ENCODE data around the gene MKLN1.

DNA sequence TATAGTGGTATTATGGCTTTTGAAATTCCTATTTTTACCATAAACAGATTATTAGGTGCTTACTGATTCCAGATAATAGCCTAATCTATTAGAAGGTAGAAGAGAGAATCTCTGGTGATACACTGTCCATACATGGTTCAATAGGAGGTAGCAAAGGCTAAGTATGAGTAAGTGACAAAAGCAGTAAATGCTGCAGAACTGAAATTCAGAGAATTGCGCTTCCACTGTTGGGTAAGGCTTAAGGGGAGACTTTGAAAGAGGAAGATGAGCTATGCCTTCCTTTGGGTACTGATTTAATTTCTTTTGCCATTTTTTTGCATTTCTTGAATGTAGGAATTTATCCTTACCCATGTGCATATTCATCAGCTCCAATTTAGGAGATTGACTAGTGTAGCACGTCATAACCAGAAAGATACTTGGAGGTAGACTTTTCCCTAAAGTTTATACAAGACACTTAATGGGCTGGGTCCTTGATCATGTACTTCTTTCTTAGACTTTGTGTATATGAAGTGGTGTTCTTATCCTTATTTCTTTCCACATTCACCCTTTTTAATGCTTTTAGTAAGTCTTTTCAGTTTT is 15.3 kb downstream of the MKLN1 start:
- TF ChIP-seq, protein P1, sequence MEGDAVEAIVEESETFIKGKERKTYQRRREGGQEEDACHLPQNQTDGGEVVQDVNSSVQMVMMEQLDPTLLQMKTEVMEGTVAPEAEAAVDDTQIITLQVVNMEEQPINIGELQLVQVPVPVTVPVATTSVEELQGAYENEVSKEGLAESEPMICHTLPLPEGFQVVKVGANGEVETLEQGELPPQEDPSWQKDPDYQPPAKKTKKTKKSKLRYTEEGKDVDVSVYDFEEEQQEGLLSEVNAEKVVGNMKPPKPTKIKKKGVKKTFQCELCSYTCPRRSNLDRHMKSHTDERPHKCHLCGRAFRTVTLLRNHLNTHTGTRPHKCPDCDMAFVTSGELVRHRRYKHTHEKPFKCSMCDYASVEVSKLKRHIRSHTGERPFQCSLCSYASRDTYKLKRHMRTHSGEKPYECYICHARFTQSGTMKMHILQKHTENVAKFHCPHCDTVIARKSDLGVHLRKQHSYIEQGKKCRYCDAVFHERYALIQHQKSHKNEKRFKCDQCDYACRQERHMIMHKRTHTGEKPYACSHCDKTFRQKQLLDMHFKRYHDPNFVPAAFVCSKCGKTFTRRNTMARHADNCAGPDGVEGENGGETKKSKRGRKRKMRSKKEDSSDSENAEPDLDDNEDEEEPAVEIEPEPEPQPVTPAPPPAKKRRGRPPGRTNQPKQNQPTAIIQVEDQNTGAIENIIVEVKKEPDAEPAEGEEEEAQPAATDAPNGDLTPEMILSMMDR (IDR thresholded peaks at IDR 0.05) = no peak
- no peak for TF ChIP-seq POLR2A (IDR thresholded peaks at IDR 0.05)
